ENCODE measurements around the gene NME9.

The NME9 gene

DNA sequence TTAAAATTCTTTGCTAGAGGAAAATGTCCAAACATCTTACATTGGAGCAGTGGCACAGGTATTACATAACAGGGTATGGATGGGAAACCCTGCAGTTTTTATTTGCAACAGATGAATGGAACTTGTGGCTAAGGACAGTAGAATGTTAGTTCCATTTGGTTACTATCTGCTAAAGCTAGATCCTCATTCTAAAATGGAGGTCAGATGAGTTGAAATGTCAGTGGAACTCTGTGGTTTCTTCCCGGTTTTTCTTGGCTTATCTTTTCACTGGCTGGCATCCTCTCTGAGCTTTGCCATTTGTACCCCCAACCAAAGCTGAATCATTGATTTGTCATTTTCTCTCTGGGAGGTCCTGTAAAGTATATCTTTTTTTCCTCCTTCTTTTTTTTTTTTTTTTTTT lies 73.6 kb downstream of the NME9 start:
- Histone ChIP-seq H3K36me3 (ENCODE audit: insufficient read depth, low read length) (no peaks in the 10 kb centered on the region), H3K79me2 (ENCODE audit: control insufficient read depth, insufficient read depth, low read length, unreplicated experiment) (no peaks in the 10 kb centered on the region), H3K27me3 (ENCODE audit: insufficient read depth, low read length) (no peaks in the 10 kb centered on the region), H3K27ac (ENCODE audit: low read depth, low read length) (no peak overlapping the region), H3K4me1 (ENCODE audit: control insufficient read depth, insufficient read depth, low read length, unreplicated experiment) (peaks cover 22% of the 10 kb centered on the region), H2AFZ (ENCODE audit: low read length, unreplicated experiment) (no peak overlapping the region), H3K4me3 (ENCODE audit: low read depth, low read length) (no peak overlapping the region)

DNA sequence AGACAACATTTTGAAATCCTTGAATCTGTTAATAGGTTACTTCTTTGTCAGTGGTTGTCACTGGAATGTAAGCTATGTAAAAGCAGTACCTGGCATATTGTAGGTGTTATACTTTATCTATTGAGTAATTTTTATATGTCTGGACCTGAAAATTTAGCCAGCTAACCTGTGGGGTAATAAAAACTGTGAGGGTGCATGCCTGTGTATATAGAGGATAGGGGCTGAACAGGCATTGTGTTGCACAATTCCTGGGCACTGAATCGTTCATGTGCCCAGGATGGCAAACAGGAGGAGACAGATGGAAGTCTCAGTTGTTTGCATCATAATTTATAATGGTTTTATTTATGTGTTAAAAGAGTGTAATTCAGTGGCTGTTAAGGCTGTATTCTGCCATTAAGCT lies 75.4 kb downstream of the NME9 start:
- Histone ChIP-seq H3K36me3 (ENCODE audit: insufficient read depth, low read length) (no peaks in the 10 kb centered on the region; the same call in 1 of the 2 replicates), H2AFZ (ENCODE audit: low read length, unreplicated experiment) (no peak overlapping the region), H3K4me3 (ENCODE audit: low read depth, low read length) (no peak overlapping the region), H3K4me1 (ENCODE audit: control insufficient read depth, insufficient read depth, low read length, unreplicated experiment) (peaks cover 22% of the 10 kb centered on the region), H3K79me2 (ENCODE audit: control insufficient read depth, insufficient read depth, low read length, unreplicated experiment) (no peaks in the 10 kb centered on the region), H3K27ac (ENCODE audit: low read depth, low read length) (no peak overlapping the region), H3K27me3 (ENCODE audit: insufficient read depth, low read length) (no peaks in the 10 kb centered on the region)

DNA sequence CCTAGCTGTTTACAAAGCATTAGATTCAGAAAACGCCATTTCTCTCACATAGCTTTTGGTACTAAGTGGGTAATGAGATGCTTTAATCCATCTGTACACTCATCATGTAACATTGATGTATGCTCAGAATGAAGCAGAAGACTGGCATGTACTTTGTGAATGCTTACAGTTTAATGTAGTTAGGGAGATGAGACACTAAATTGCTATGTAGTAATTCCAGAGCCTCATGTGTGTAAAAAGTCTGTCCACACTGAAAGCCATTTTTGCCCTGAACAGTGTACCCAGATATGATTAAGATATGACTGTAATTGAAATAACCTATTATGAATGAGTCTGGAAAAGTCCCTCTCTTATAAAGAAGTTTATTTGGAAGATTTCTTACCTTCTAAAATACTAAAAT lies 76.0 kb downstream of the NME9 start:
- no peak overlapping the region for H3K4me3 ChIP-seq (ENCODE audit: low read depth, low read length)
- no peak overlapping the region for H3K27ac ChIP-seq (ENCODE audit: low read depth, low read length)

More for the DNA sequence above, 76.0 kb downstream of the NME9 start:
- H3K36me3 ChIP-seq (ENCODE audit: insufficient read depth, low read length), result peaks cover 5% of the 10 kb centered on the region; the same call in 1 of the 2 replicates
- H3K27me3 ChIP-seq (ENCODE audit: insufficient read depth, low read length), result no peaks in the 10 kb centered on the region
- H3K4me1 ChIP-seq (ENCODE audit: control insufficient read depth, insufficient read depth, low read length, unreplicated experiment), result peaks cover 22% of the 10 kb centered on the region
- no peak overlapping the region for H2AFZ ChIP-seq (ENCODE audit: low read length, unreplicated experiment)
- no peaks in the 10 kb centered on the region for H3K79me2 ChIP-seq (ENCODE audit: control insufficient read depth, insufficient read depth, low read length, unreplicated experiment)
